Lower lobe of right lung (tissue), 2 donors: ENCODE results near the gene SNRNP200. TPM values are rescaled to one million over a fixed set of nuclear protein-coding genes. Genes with fewer than 3 reads are reported as not detected.

ENCODE experiments used
- ATAC-seq, 2 donors: fragments of 200-7000 bp; cut with Tn5 transposase; one replicate each; pipeline ENCODE4 v1.9.1; 2020 to 2022; ENCODE audit warnings: mild to moderate bottlenecking in 2 of 2, moderate library complexity in 2 of 2
- DNase-seq: peaks from one replicate; pipeline ENCODE4 v3.0.0-alpha.2; 2020
- H3K27ac ChIP-seq: fragments of 200-600 bp; one replicate; pipeline ENCODE4 v1.8.0; 2022
- H3K27me3 ChIP-seq: fragments of 200-600 bp; one replicate; pipeline ENCODE4 v1.8.0; 2022; ENCODE audit warnings: low read depth
- H3K36me3 ChIP-seq: fragments of 200-600 bp; one replicate; pipeline ENCODE4 v1.8.0; 2022; ENCODE audit warnings: mild to moderate bottlenecking
- H3K4me1 ChIP-seq: fragments of 200-600 bp; one replicate; pipeline ENCODE4 v1.8.0; 2022
- H3K4me3 ChIP-seq: fragments of 200-600 bp; one replicate; pipeline ENCODE4 v1.8.0; 2022; ENCODE audit warnings: mild to moderate bottlenecking
- H3K9me3 ChIP-seq: fragments of 200-600 bp; one replicate; pipeline ENCODE4 v1.8.0; 2022
- CTCF ChIP-seq: fragments of 200-600 bp; IDR thresholded peaks from one replicate; pipeline ENCODE4 v1.8.0; 2022; ENCODE audit warnings: antibody characterized with exemption, mild to moderate bottlenecking
- intact Hi-C: fragments of 100-400 bp; cut with DNase I; formaldehyde crosslinking; loops from one replicate; pipeline ENCODE4 v1.11.0; 2022
- total RNA-seq: library from RNA; stranded (reverse); fragmentation: NEBNext Ultra II Directional; extraction: Animal tissue kit (Norgen Biotek cat#: 25700); gene quantifications from one replicate; pipeline ENCODE4 v1.2.1, GENCODE V29; 2021
- donor health status: DM: no; HTN: yes; CAD: no; lungs with severe emphysema.

Gene SNRNP200
- total RNA-seq, 1 donor from 2014 or later: 95.3 TPM

DNA sequence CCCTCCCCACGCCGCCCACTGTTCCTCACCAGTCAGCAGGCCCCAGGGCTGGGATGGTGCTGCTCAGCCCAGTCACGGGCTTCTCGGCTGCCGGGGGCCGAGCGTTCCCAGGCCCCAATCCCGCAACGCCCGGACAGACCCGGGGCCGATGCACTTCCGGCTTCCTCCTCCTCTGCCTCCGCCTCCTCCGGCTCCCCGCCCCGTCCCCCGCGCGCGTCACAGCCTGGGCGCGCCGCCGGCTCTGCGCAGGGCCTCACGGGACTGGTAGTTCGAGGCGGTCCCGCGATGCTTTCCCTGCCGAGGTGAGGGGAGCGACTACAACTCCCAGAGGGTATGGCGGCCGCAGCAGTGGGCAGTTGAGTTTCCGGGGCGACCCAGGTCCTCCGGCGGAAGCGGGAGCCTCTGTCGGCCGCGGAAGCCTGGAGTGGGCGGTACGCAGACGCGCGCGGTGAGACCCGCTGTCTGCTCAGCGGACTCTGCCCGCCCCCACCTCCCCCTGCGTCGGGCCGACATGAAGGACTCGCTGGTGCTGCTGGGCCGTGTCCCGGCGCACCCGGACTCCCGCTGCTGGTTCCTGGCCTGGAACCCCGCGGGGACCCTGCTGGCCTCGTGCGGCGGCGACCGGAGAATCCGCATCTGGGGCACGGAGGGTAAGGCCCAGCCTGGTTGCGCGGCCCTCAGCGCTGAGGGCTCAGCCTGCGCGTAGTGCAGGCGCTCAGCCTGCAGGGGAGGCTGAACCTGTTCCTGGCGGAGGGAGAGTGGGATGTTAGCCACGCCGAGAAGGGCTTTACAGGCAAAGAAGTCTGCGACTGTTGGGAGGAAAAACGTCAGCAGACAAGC, 39.3 kb downstream of the SNRNP200 start, which contains the start of the genes CIAO1 and TMEM127:
Gene CIAO1, plus strand, starts transcription at position 386 of the 840 bp plus-strand sequence. Its CDS starts 126 bp downstream, at position 512.
Gene TMEM127, minus strand, starts transcription at position 158 of the 840 bp plus-strand sequence. CDS start 616 bp downstream, outside the sequence.
- peak within 1 kb of the TSS; percentile 95 for H3K27ac ChIP-seq
- peaks cover 55% of the 10 kb centered on the region for H3K36me3 ChIP-seq
- H3K27me3 ChIP-seq: no peaks in the 10 kb centered on the region
- DNase-seq: peak; percentile 100
- TF ChIP-seq CTCF: peak; percentile 36
- peak; percentile 99 for ATAC-seq
- no peaks in the 10 kb centered on the region for H3K9me3 ChIP-seq
- peaks cover 52% of the 10 kb centered on the region for H3K4me1 ChIP-seq
- intact Hi-C loops: no loop called here
- peak within 1 kb of the TSS; percentile 97 for H3K4me3 ChIP-seq

GRCh38 chr2:96265349-96265839, 40.0 kb downstream of the SNRNP200 start:
- Histone ChIP-seq H3K36me3 (peaks cover 48% of the 10 kb centered on the region), H3K4me3 (peak overlapping the region; percentile 97), H3K9me3 (no peaks in the 10 kb centered on the region), H3K27me3 (no peaks in the 10 kb centered on the region), H3K4me1 (peaks cover 58% of the 10 kb centered on the region), H3K27ac (peak overlapping the region; percentile 95)
- ATAC-seq (peak; percentile 4 to 56), DNase-seq (peak; percentile 69)
- no peak for TF ChIP-seq CTCF
- intact Hi-C loops: no loop called here

GRCh38 chr2:96264656-96265348, 40.5 kb downstream of the SNRNP200 start:
- ATAC-seq: no peak
- H3K36me3 ChIP-seq: peaks cover 42% of the 10 kb centered on the region
- intact Hi-C loops: no loop called here
- TF ChIP-seq CTCF: peak; percentile 26
- DNase-seq: peak; percentile 61
- H3K4me1 ChIP-seq: peaks cover 64% of the 10 kb centered on the region
- no peaks in the 10 kb centered on the region for H3K9me3 ChIP-seq
- H3K4me3 ChIP-seq: peak overlapping the region; percentile 97
- no peaks in the 10 kb centered on the region for H3K27me3 ChIP-seq
- peak overlapping the region; percentile 95 for H3K27ac ChIP-seq

GRCh38 chr2:96264086-96264485, 41.3 kb downstream of the SNRNP200 start:
- Histone ChIP-seq H3K4me3 (peak overlapping the region; percentile 97), H3K36me3 (peaks cover 37% of the 10 kb centered on the region), H3K4me1 (peaks cover 71% of the 10 kb centered on the region), H3K27me3 (no peaks in the 10 kb centered on the region), H3K27ac (peak overlapping the region; percentile 95), H3K9me3 (no peaks in the 10 kb centered on the region)
- ATAC-seq (no peak), DNase-seq (no peak)
- intact Hi-C loops: no loop called here
- no peak for TF ChIP-seq CTCF

GRCh38 chr2:96262306-96262705, 43.0 kb downstream of the SNRNP200 start:
- intact Hi-C loops: no loop called here
- Histone ChIP-seq H3K36me3 (peaks cover 30% of the 10 kb centered on the region), H3K9me3 (no peaks in the 10 kb centered on the region), H3K27ac (no peak overlapping the region), H3K27me3 (no peaks in the 10 kb centered on the region), H3K4me3 (no peak overlapping the region), H3K4me1 (peaks cover 83% of the 10 kb centered on the region)
- DNase-seq (no peak), ATAC-seq (no peak)
- no peak for TF ChIP-seq CTCF
